Astrocyte of the cerebellum (primary cell): ENCODE data around the gene A4GALT.
"Not testable (repeated sequence)": the region's sequence is repeated elsewhere in the genome, so short reads cannot be mapped to it uniquely, and the experiment has no call there.

Source experiments
- DNase-seq: peaks from one replicate; pipeline ENCODE4 v3.0.0-alpha.2; 2011; ENCODE audit warnings: low read depth
- H3K4me3 ChIP-seq: 2 replicates; pipeline ENCODE4 v1.5.1; 2011; ENCODE audit warnings: mild to moderate bottlenecking, low read depth, low read length, moderate library complexity
- CTCF ChIP-seq: IDR thresholded peaks from 2 replicates; pipeline ENCODE4 v1.5.1; 2012; ENCODE audit warnings: low read length, low read depth, moderate library complexity, mild to moderate bottlenecking; ENCODE audit errors: missing control alignments
- in situ Hi-C: cut with HindIII; loops from 2 replicates; pipeline ENCODE4 v1.10.0; 2017; ENCODE audit warnings: low sequenced_read_pairs

The A4GALT gene

GRCh38 chr22:42764895-42765363, 44.3 kb upstream of the A4GALT start:
- no peak for TF ChIP-seq CTCF
- H3K4me3 ChIP-seq, result no peak overlapping the region
- DNase-seq, result no peak
- in situ Hi-C loops, result no loop called here

- no peak for DNase-seq
- no peak overlapping the region for H3K4me3 ChIP-seq
- in situ Hi-C loops, result no loop called here
- no peak for TF ChIP-seq CTCF
These were observed 43.4 kb upstream of the A4GALT start for GRCh38 chr22:42763965-42764480.

- DNase-seq, result no peak
- in situ Hi-C loops, result no loop called here
- no peak for TF ChIP-seq CTCF
- no peak overlapping the region for H3K4me3 ChIP-seq
These were observed 40.3 kb upstream of the A4GALT start for GRCh38 chr22:42760806-42761565.

- TF ChIP-seq CTCF, result no peak
- H3K4me3 ChIP-seq, result no peak overlapping the region
- in situ Hi-C loops, result no loop called here
- DNase-seq, result peak; percentile 42
These were observed 38.4 kb upstream of the A4GALT start for GRCh38 chr22:42758931-42759629.

- in situ Hi-C loops, H3K4me3 ChIP-seq: not testable (repeated sequence)
- peak; percentile 49 for DNase-seq
These were observed 34.9 kb upstream of the A4GALT start for GRCh38 chr22:42755553-42755952.

- DNase-seq, H3K4me3 ChIP-seq, in situ Hi-C loops: not testable (repeated sequence)
These were observed 34.5 kb upstream of the A4GALT start for GRCh38 chr22:42755121-42755520.

GRCh38 chr22:42754658-42755057, 34.0 kb upstream of the A4GALT start:
- TF ChIP-seq CTCF, result no peak
- no peak overlapping the region for H3K4me3 ChIP-seq
- DNase-seq, result no peak
- in situ Hi-C loops, result no loop called here
